ENCODE data around the gene SMIM5. TPM values are rescaled to one million over a fixed set of nuclear protein-coding genes. Genes with fewer than 3 reads are reported as not detected.

The SMIM5 gene
- total RNA-seq, 1 experiment from 2014 or later: 0.24 TPM

- Histone ChIP-seq H3K79me2 (ENCODE audit: insufficient read depth, low read length) (no peaks in the 10 kb centered on the region), H3K4ac (ENCODE audit: low read depth, low read length) (no peak overlapping the region), H3K4me2 (ENCODE audit: insufficient read depth, insufficient read length, low read length) (no peak overlapping the region), H3K23me2 (ENCODE audit: insufficient read length, low read depth, low read length, poor library complexity, severe bottlenecking) (peaks cover 13% of the 10 kb centered on the region), H2AFZ (ENCODE audit: low read length) (no peak overlapping the region), H3K9me3 (ENCODE audit: control insufficient read depth, low read depth, low read length) (no peaks in the 10 kb centered on the region), H2BK120ac (ENCODE audit: low read depth, low read length, poor library complexity, severe bottlenecking) (no peak overlapping the region), H4K20me1 (ENCODE audit: control insufficient read depth, insufficient read depth, insufficient read length) (no peaks in the 10 kb centered on the region), H2AK5ac (ENCODE audit: insufficient read length, low read length) (no peak overlapping the region), H4K8ac (replicated peaks; ENCODE audit: insufficient read length, low read depth, low read length) (no peak overlapping the region), H2BK20ac (ENCODE audit: low read depth, low read length, poor library complexity, severe bottlenecking) (no peak overlapping the region), H2BK12ac (ENCODE audit: insufficient read length, low read depth, low read length) (no peak overlapping the region), H3K79me1 (ENCODE audit: insufficient read depth, low read depth, low read length, poor library complexity, severe bottlenecking) (no peaks in the 10 kb centered on the region), H3K18ac (ENCODE audit: insufficient read length, low read depth, low read length) (no peak overlapping the region), H4K5ac (ENCODE audit: insufficient read length, low read depth, low read length) (no peak overlapping the region), H3K27me3 (ENCODE audit: insufficient read depth, low read length) (no peaks in the 10 kb centered on the region), H3K23ac (ENCODE audit: insufficient read length, low read depth, low read length) (no peak overlapping the region), H4K91ac (ENCODE audit: insufficient read length, low read depth, low read length) (no peak overlapping the region), H3T11ph (ENCODE audit: low read length) (no peak overlapping the region), H3K9ac (ENCODE audit: extremely low read depth, insufficient read length, low read length) (no peak overlapping the region), H2BK15ac (ENCODE audit: low read depth, low read length) (no peak overlapping the region), H3K56ac (ENCODE audit: insufficient read length, low read depth, low read length) (no peak overlapping the region), H3K14ac (ENCODE audit: insufficient read depth, low read length) (no peak overlapping the region), H2BK5ac (ENCODE audit: insufficient read length, low read length) (no peak overlapping the region), H3K4me1 (ENCODE audit: insufficient read depth, low read length) (0 out of 2 replicates have a peak, but pooled peaks cover 3% of the 10 kb centered on the region), H3K27ac (ENCODE audit: insufficient read length, low read depth, low read length) (no peak overlapping the region)
- DNase-seq: no peak
- peaks cover 9% of the 10 kb centered on the region for H3K27me3 Mint-ChIP-seq (ENCODE audit: low read depth)
- no peak overlapping the region for H3K27ac Mint-ChIP-seq
- no CpG with 5 or more reads among the region's 7 CpGs for WGBS (ENCODE audit: extremely low coverage, insufficient read length, low lambda C conversion rate)
- peaks cover 10 to 13% of the 10 kb centered on the region in 2 experiments for H3K9me3 Mint-ChIP-seq
- H3K36me3 Mint-ChIP-seq (ENCODE audit: insufficient read depth in 1 of 3, low read depth in 3 of 3): peaks cover 0 to 5% (median 3%) of the 10 kb centered on the region in 3 experiments; a peak in 5 of 7 replicates
- H3K4me3 Mint-ChIP-seq: no peak overlapping the region; a peak in 1 of 5 replicates
- TF ChIP-seq, protein P1, sequence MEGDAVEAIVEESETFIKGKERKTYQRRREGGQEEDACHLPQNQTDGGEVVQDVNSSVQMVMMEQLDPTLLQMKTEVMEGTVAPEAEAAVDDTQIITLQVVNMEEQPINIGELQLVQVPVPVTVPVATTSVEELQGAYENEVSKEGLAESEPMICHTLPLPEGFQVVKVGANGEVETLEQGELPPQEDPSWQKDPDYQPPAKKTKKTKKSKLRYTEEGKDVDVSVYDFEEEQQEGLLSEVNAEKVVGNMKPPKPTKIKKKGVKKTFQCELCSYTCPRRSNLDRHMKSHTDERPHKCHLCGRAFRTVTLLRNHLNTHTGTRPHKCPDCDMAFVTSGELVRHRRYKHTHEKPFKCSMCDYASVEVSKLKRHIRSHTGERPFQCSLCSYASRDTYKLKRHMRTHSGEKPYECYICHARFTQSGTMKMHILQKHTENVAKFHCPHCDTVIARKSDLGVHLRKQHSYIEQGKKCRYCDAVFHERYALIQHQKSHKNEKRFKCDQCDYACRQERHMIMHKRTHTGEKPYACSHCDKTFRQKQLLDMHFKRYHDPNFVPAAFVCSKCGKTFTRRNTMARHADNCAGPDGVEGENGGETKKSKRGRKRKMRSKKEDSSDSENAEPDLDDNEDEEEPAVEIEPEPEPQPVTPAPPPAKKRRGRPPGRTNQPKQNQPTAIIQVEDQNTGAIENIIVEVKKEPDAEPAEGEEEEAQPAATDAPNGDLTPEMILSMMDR (conservative IDR thresholded peaks at IDR 0.05): no peak
- peaks cover 4 to 5% of the 10 kb centered on the region in 2 experiments; a peak in 3 of 4 replicates for H3K4me1 Mint-ChIP-seq
Measured at GRCh38 chr17:75584849-75585175, 48.4 kb upstream of the SMIM5 start.

Data from H9 (cell line).